Type B pancreatic cell (in vitro differentiated cells): Measurements from ENCODE around the gene MAP3K9. TPM values are rescaled to one million over a fixed set of nuclear protein-coding genes. Genes with fewer than 3 reads are reported as not detected.

Experiments
- DNase-seq: peaks from one replicate; pipeline ENCODE4 v3.0.0; 2021; ENCODE audit warnings: mixed read lengths; ENCODE audit not compliant: unreplicated experiment; ENCODE audit errors: extremely low spot score
- H3K27ac Mint-ChIP-seq: 2 replicates; pipeline ENCODE4 v1.8.0; 2021; ENCODE audit warnings: mild to moderate bottlenecking, mixed read lengths
- H3K27me3 Mint-ChIP-seq: 2 replicates; pipeline ENCODE4 v1.8.0; 2021; ENCODE audit warnings: mixed read lengths
- H3K36me3 Mint-ChIP-seq: 2 replicates; pipeline ENCODE4 v1.8.0; 2021; ENCODE audit warnings: mixed read lengths
- H3K4me1 Mint-ChIP-seq: one replicate; pipeline ENCODE4 v1.8.0; 2021; ENCODE audit warnings: mixed read lengths; ENCODE audit not compliant: unreplicated experiment
- H3K4me3 Mint-ChIP-seq: 2 replicates; pipeline ENCODE4 v1.8.0; 2021; ENCODE audit warnings: mild to moderate bottlenecking, mixed read lengths
- H3K9me3 Mint-ChIP-seq: 2 replicates; pipeline ENCODE4 v1.8.0; 2021; ENCODE audit warnings: mixed read lengths
- CTCF ChIP-seq: fragments of 200-600 bp; sonication (generic); conservative IDR thresholded peaks from 2 replicates; pipeline ENCODE4 v1.5.0; 2021; ENCODE audit warnings: antibody characterized with exemption, mild to moderate bottlenecking
- total RNA-seq: library from RNA; stranded (reverse); gene quantifications from 2 replicates; pipeline ENCODE4 v1.2.1, GENCODE V29; 2021; ENCODE audit warnings: low replicate concordance

The MAP3K9 gene
- total RNA-seq, 1 donor from 2014 or later: 14.9 TPM

- Mint-ChIP-seq H3K4me3 (no peak overlapping the region), H3K27ac (no peak overlapping the region), H3K9me3 (no peaks in the 10 kb centered on the region), H3K36me3 (peaks cover 7% of the 10 kb centered on the region), H3K27me3 (no peaks in the 10 kb centered on the region), H3K4me1 (no peaks in the 10 kb centered on the region)
- DNase-seq: no peak
- TF ChIP-seq CTCF: no peak
Measured at GRCh38 chr14:70789961-70790360, 19.4 kb downstream of the MAP3K9 start.

GRCh38 chr14:70789361-70789760 is 20.0 kb downstream of the MAP3K9 start:
- Mint-ChIP-seq H3K4me1 (no peaks in the 10 kb centered on the region), H3K36me3 (peaks cover 6% of the 10 kb centered on the region), H3K9me3 (no peaks in the 10 kb centered on the region), H3K4me3 (no peak overlapping the region), H3K27me3 (no peaks in the 10 kb centered on the region), H3K27ac (no peak overlapping the region)
- DNase-seq: no peak
- TF ChIP-seq CTCF: no peak

- Mint-ChIP-seq H3K27ac (no peak overlapping the region), H3K36me3 (peaks cover 3% of the 10 kb centered on the region), H3K4me1 (no peaks in the 10 kb centered on the region), H3K27me3 (no peaks in the 10 kb centered on the region), H3K9me3 (no peaks in the 10 kb centered on the region), H3K4me3 (no peak overlapping the region)
- DNase-seq: no peak
- TF ChIP-seq CTCF: no peak
Measured at GRCh38 chr14:70788898-70789297, 20.4 kb downstream of the MAP3K9 start.

- Mint-ChIP-seq H3K9me3 (no peaks in the 10 kb centered on the region), H3K27me3 (no peaks in the 10 kb centered on the region), H3K4me3 (no peak overlapping the region), H3K27ac (no peak overlapping the region), H3K36me3 (peaks cover 3% of the 10 kb centered on the region), H3K4me1 (no peaks in the 10 kb centered on the region)
- no peak for TF ChIP-seq CTCF
- no peak for DNase-seq
Measured at GRCh38 chr14:70785556-70785955, 23.8 kb downstream of the MAP3K9 start.

- H3K9me3 Mint-ChIP-seq: no peaks in the 10 kb centered on the region
- no peak overlapping the region for H3K4me3 Mint-ChIP-seq
- peaks cover 3% of the 10 kb centered on the region for H3K36me3 Mint-ChIP-seq
- DNase-seq: no peak
- no peak for TF ChIP-seq CTCF
- H3K27ac Mint-ChIP-seq: no peak overlapping the region
- no peaks in the 10 kb centered on the region for H3K4me1 Mint-ChIP-seq
- H3K27me3 Mint-ChIP-seq: no peaks in the 10 kb centered on the region
Measured at GRCh38 chr14:70784886-70785285, 24.4 kb downstream of the MAP3K9 start.

- H3K9me3 Mint-ChIP-seq: no peaks in the 10 kb centered on the region
- peaks cover 3% of the 10 kb centered on the region for H3K36me3 Mint-ChIP-seq
- TF ChIP-seq CTCF: no peak
- no peak for DNase-seq
- no peak overlapping the region for H3K27ac Mint-ChIP-seq
- H3K4me1 Mint-ChIP-seq: no peaks in the 10 kb centered on the region
- no peaks in the 10 kb centered on the region for H3K27me3 Mint-ChIP-seq
- H3K4me3 Mint-ChIP-seq: no peak overlapping the region
Measured at GRCh38 chr14:70782361-70782760, 27.0 kb downstream of the MAP3K9 start.
